CD14-positive monocyte (primary cell): Measurements from ENCODE around the gene THUMPD2. TPM values are rescaled to one million over a fixed set of nuclear protein-coding genes. Genes with fewer than 3 reads are reported as not detected.

Source experiments
- DNase-seq, 3 donors: peaks; one replicate each; pipeline ENCODE4 v3.0.0-alpha.2; 2011 to 2022
- H2AFZ ChIP-seq: 2 replicates; pipeline ENCODE4 v1.6.0; 2012; ENCODE audit warnings: mild to moderate bottlenecking, low read depth, low read length, inconsistent platforms; ENCODE audit not compliant: insufficient read depth, poor library complexity, severe bottlenecking
- H3K27ac ChIP-seq, 2 donors: 1 replicate in 1 of 2; 2 replicates in 1 of 2; pipeline ENCODE4 v1.5.1; 2012 to 2013; ENCODE audit warnings: low read length in 2 of 2, control low read depth in 1 of 2, inconsistent platforms in 1 of 2, low read depth in 1 of 2, mild to moderate bottlenecking in 1 of 2
- H3K27me3 ChIP-seq, 2 donors: one replicate each; pipeline versions ENCODE4 v1.6.0 to v1.6.1; 2011 to 2013; ENCODE audit warnings: low read length in 2 of 2; ENCODE audit not compliant: control insufficient read depth in 2 of 2, insufficient read depth in 2 of 2
- H3K36me3 ChIP-seq, 2 donors: replicated peaks in 1 of 2; 1 replicate in 1 of 2; 2 replicates in 1 of 2; pipeline versions ENCODE4 v1.5.1 to v1.6.1; 2012 to 2013; ENCODE audit warnings: low read length in 2 of 2, control low read depth in 1 of 2, inconsistent platforms in 1 of 2, mild to moderate bottlenecking in 1 of 2; ENCODE audit not compliant: insufficient read depth in 2 of 2, control insufficient read depth in 1 of 2
- H3K4me1 ChIP-seq, 2 donors: 1 replicate in 1 of 2; 2 replicates in 1 of 2; pipeline versions ENCODE4 v1.5.1 to v1.6.1; 2012 to 2013; ENCODE audit warnings: low read length in 2 of 2, control low read depth in 1 of 2, inconsistent platforms in 1 of 2, mild to moderate bottlenecking in 1 of 2, moderate library complexity in 1 of 2; ENCODE audit not compliant: insufficient read depth in 2 of 2, control insufficient read depth in 1 of 2
- H3K4me2 ChIP-seq: replicated peaks from 2 replicates; pipeline ENCODE3; 2012; ENCODE audit warnings: low read length, moderate library complexity, mild to moderate bottlenecking; ENCODE audit not compliant: poor library complexity, severe bottlenecking; ENCODE audit errors: extremely low read depth
- H3K4me3 ChIP-seq, 3 experiments: fragments of 200-600 bp in 1 of 3; sonication (generic) in 1 of 3; replicated peaks in 1 of 3; 1 replicate in 2 of 3; 2 replicates in 1 of 3; pipeline ENCODE4 v1.5.1; 2011 to 2013; ENCODE audit warnings: low read length in 3 of 3, mild to moderate bottlenecking in 3 of 3, control low read depth in 2 of 3, low read depth in 2 of 3, inconsistent platforms in 1 of 3, moderate library complexity in 1 of 3
- H3K79me2 ChIP-seq: 2 replicates; pipeline ENCODE4 v1.6.0; 2012; ENCODE audit warnings: mild to moderate bottlenecking, control low read depth, inconsistent platforms, low read length, moderate library complexity; ENCODE audit not compliant: insufficient read depth
- H3K9ac ChIP-seq: 2 replicates; pipeline ENCODE4 v1.6.0; 2017; ENCODE audit warnings: low read length, mild to moderate bottlenecking; ENCODE audit not compliant: insufficient read depth, poor library complexity, severe bottlenecking
- H3K9me3 ChIP-seq, 2 donors: replicated peaks in 1 of 2; 1 replicate in 1 of 2; 2 replicates in 1 of 2; pipeline versions ENCODE4 v1.5.1 to v1.6.1; 2012 to 2013; ENCODE audit warnings: low read length in 2 of 2, control low read depth in 1 of 2; ENCODE audit not compliant: control insufficient read depth in 1 of 2, insufficient read depth in 1 of 2
- H4K20me1 ChIP-seq: 2 replicates; pipeline ENCODE4 v1.6.0; 2012; ENCODE audit warnings: mild to moderate bottlenecking, low read length, control low read depth, moderate library complexity; ENCODE audit not compliant: insufficient read depth
- H3K27ac Mint-ChIP-seq, 7 donors: one replicate each; pipeline ENCODE4 v1.8.0; 2020; ENCODE audit warnings: mild to moderate bottlenecking in 7 of 7, mixed read lengths in 7 of 7, moderate library complexity in 6 of 7, inconsistent platforms in 2 of 7
- H3K27me3 Mint-ChIP-seq, 3 donors: one replicate each; pipeline ENCODE4 v1.8.0; 2021 to 2022; ENCODE audit warnings: low read depth in 3 of 3, mild to moderate bottlenecking in 3 of 3, mixed read lengths in 3 of 3, moderate library complexity in 3 of 3, inconsistent platforms in 1 of 3
- H3K36me3 Mint-ChIP-seq, 2 donors: one replicate each; pipeline ENCODE4 v1.8.0; 2020; ENCODE audit warnings: mixed read lengths in 2 of 2, inconsistent platforms in 1 of 2, mild to moderate bottlenecking in 1 of 2
- H3K4me1 Mint-ChIP-seq: one replicate; pipeline ENCODE4 v1.8.0; 2020; ENCODE audit warnings: mild to moderate bottlenecking, mixed read lengths
- H3K4me3 Mint-ChIP-seq, 2 donors: one replicate each; pipeline ENCODE4 v1.8.0; 2020; ENCODE audit warnings: mild to moderate bottlenecking in 2 of 2, mixed read lengths in 2 of 2, moderate library complexity in 1 of 2
- H3K9me3 Mint-ChIP-seq, 7 donors: one replicate each; pipeline ENCODE4 v1.8.0; 2020 to 2022; ENCODE audit warnings: mixed read lengths in 7 of 7, mild to moderate bottlenecking in 6 of 7, moderate library complexity in 6 of 7, inconsistent platforms in 2 of 7
- WGBS: methylation state at CpG from one replicate; pipeline ENCODE4 v1.1.5; 2013; ENCODE audit warnings: missing lambda C conversion rate; ENCODE audit not compliant: insufficient coverage; 5-methylcytosine and 5-hydroxymethylcytosine counted together
- intact Hi-C, 2 donors: fragments of 100-400 bp; cut with micrococcal nuclease; formaldehyde crosslinking; loops; one replicate each; pipeline versions ENCODE4 v1.15.0 to v1.15.1; 2023
- polyA plus RNA-seq, 3 donors: library from polyadenylated mRNA; depleted of rRNA in 1 of 3; unstranded in 2 of 3; stranded (reverse) in 1 of 3; fragments of 300-500 nt in 2 of 3; fragments of >200 nt in 1 of 3; fragmentation: Illumina TruSeq in 2 of 3; gene quantifications; 1 replicate in 2 of 3; 2 replicates in 1 of 3; pipeline ENCODE4 v1.2.3, GENCODE V29; 2012 to 2021
- TF ChIP-seq, protein P1 (sequence below): fragments of 200-600 bp; IDR thresholded peaks from one replicate; pipeline ENCODE4 v1.8.0; 2022; ENCODE audit warnings: antibody characterized with exemption, mild to moderate bottlenecking

The THUMPD2 gene
- polyA plus RNA-seq, 3 donors: 2.8 to 5.9 (median 4.2) TPM

DNA sequence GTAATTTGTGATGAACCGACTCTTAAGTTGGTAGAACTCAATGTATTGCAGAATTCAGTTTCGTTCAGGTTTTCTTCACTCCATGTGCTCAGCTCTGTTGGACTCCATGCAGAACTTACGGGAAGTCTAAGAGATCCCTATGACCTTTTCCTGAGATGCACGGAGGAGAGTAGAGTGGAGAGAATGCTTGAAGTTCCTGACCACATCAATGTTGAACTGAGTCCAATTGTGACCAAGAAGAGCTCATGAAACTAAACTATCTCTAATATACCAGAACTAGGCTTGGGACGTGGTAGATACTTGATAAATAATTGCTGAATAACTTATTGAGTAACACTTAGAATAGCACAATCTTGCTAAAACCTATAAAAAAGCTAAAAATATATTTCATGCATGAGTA is 66.1 kb downstream of the THUMPD2 start:
- Histone ChIP-seq H3K9me3 (no peaks in the 10 kb centered on the region), H3K9ac (no peak overlapping the region), H2AFZ (no peak overlapping the region), H3K36me3 (no peaks in the 10 kb centered on the region), H3K4me3 (no peak overlapping the region), H4K20me1 (no peaks in the 10 kb centered on the region), H3K27ac (no peak overlapping the region), H3K4me1 (no peaks in the 10 kb centered on the region), H3K27me3 (no peaks in the 10 kb centered on the region), H3K79me2 (no peaks in the 10 kb centered on the region), H3K4me2 (no peak overlapping the region)
- Mint-ChIP-seq H3K27ac (no peak overlapping the region), H3K4me1 (no peaks in the 10 kb centered on the region), H3K27me3 (peaks cover 0 to 2% (median 0%) of the 10 kb centered on the region in 3 donors), H3K9me3 (peaks cover 0 to 5% (median under 1%) of the 10 kb centered on the region in 7 donors), H3K36me3 (no peaks in the 10 kb centered on the region), H3K4me3 (no peak overlapping the region)
- 95% methylated on average over 3 of the region's 5 CpGs for WGBS
- DNase-seq: no peak
- intact Hi-C loops: no loop called here
- TF ChIP-seq, protein P1, sequence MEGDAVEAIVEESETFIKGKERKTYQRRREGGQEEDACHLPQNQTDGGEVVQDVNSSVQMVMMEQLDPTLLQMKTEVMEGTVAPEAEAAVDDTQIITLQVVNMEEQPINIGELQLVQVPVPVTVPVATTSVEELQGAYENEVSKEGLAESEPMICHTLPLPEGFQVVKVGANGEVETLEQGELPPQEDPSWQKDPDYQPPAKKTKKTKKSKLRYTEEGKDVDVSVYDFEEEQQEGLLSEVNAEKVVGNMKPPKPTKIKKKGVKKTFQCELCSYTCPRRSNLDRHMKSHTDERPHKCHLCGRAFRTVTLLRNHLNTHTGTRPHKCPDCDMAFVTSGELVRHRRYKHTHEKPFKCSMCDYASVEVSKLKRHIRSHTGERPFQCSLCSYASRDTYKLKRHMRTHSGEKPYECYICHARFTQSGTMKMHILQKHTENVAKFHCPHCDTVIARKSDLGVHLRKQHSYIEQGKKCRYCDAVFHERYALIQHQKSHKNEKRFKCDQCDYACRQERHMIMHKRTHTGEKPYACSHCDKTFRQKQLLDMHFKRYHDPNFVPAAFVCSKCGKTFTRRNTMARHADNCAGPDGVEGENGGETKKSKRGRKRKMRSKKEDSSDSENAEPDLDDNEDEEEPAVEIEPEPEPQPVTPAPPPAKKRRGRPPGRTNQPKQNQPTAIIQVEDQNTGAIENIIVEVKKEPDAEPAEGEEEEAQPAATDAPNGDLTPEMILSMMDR: no peak

DNA sequence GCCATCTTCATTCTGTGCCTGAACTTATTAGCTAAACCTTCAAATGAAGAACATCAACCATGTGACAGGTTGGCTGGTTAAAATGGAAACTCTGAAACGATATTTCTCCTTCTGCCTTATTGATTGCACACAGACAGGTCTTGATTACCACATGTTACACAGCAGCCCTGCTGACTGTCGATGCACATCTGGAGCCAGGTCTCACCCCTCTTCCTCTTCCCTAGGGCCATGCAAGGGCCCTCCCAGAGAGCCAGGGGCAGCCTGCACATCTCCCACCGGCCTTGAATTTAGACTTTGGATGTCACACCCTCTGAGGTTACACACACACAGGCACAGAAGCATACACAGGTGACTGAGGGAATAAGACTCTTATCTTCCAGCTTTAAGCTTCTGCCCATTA is 68.3 kb downstream of the THUMPD2 start:
- no peaks in the 10 kb centered on the region for H3K27me3 ChIP-seq
- H3K27ac ChIP-seq: no peak overlapping the region
- intact Hi-C loops: no loop called here
- H3K36me3 ChIP-seq: no peaks in the 10 kb centered on the region
- WGBS: 86% methylated on average over 2 of the region's 3 CpGs
- no peaks in the 10 kb centered on the region for H3K4me1 ChIP-seq
- Mint-ChIP-seq H3K36me3 (no peaks in the 10 kb centered on the region), H3K27me3 (peaks cover 0 to 2% (median 0%) of the 10 kb centered on the region in 3 donors), H3K9me3 (peaks cover 0 to 7% (median 2%) of the 10 kb centered on the region in 7 donors), H3K4me3 (no peak overlapping the region), H3K4me1 (no peaks in the 10 kb centered on the region), H3K27ac (no peak overlapping the region)
- no peaks in the 10 kb centered on the region for H4K20me1 ChIP-seq
- DNase-seq: no peak
- no peaks in the 10 kb centered on the region for H3K9me3 ChIP-seq
- H2AFZ ChIP-seq: no peak overlapping the region
- TF ChIP-seq, protein P1: no peak
- no peaks in the 10 kb centered on the region for H3K79me2 ChIP-seq
- H3K9ac ChIP-seq: no peak overlapping the region
- H3K4me3 ChIP-seq: no peak overlapping the region
- no peak overlapping the region for H3K4me2 ChIP-seq
